Measurements from ENCODE around the gene RNF227. TPM values are rescaled to one million over a fixed set of nuclear protein-coding genes. Genes with fewer than 3 reads are reported as not detected.
"Not testable (repeated sequence)": the region's sequence is repeated elsewhere in the genome, so short reads cannot be mapped to it uniquely, and the experiment has no call there.

Gene RNF227
- total RNA-seq (2012; rRNA removed), result 1.7 and 6.1 TPM in 2 replicates

DNA sequence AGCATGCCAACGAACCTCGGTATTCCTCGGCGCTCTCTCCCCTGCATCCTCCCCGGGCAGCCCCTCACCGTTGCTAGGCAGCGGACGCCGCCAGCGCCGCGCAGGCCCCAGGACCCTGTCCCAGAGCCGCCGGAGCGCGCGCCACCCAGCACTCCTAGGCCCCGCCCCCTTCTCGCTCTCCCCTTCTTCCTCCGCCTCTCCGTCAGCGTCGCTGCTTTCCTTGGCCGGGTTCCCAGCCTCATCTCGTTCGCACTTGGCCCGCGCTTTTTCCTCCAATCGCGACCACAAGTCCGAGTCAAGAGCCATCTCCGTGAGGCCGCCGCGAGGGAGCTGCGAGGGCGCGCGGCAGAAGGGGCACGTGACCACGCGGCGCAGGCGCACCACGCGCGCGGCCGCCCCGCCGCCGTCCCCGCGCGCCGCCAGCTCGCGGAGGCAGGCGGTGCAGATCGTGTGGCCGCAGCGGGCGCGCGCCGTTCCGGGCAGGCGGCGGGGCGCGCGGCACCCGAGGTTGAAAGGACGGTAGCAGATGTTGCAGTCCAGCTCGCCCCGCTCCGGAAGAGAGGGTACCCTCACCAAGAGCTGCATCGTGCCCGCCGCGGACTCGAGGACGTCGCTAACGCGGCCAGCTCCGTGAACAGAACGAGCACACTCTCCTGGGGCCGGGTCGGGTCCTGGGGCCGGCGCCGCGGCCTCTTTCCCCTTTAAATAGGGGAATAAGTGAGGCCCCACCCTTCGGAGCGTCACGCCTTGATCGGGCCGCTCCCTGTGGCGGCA lies at the start of gene RNF227:
Gene RNF227 (minus strand): TSS at position 679 of the 774 bp plus-strand sequence. CDS start 94 bp downstream, at position 585.
- Histone ChIP-seq H3K9me3 (replicated peaks; ENCODE audit: low read length) (no peaks in the 10 kb centered on the region), H3K4me3 (ENCODE audit: low read length) (peak within 1 kb of the TSS; percentile 78), H3K36me3 (ENCODE audit: insufficient read depth, low read length) (peaks cover 10% of the 10 kb centered on the region), H3K27me3 (ENCODE audit: control insufficient read depth, insufficient read depth, low read length) (no peaks in the 10 kb centered on the region), H3K4me2 (ENCODE audit: low read length) (peak within 1 kb of the TSS; percentile 97), H3K9ac (ENCODE audit: low read depth, low read length) (peak within 1 kb of the TSS; percentile 90), H3K4me1 (ENCODE audit: control insufficient read depth, insufficient read depth, low read length) (peaks cover 25% of the 10 kb centered on the region)

DNA sequence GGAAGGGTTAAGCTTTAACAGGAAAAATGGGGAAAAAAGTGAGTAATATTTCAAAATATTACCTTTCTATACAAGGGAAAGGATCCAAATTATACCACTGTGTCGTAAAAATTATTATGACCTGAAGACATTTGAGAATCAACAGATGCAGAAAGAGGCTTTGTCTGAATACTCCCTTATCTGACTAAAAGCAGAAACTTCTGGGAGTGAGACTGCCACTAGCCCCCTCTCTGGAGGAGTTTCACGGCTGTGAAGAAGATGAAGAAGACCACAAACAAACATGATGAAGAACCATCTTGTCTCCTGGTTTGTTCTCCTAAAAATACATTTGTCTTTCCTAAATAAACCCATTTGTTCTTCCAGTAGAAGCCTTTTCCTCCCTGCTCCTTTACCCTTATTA lies 45.3 kb upstream of the RNF227 start:
- H3K4me1 ChIP-seq (ENCODE audit: control insufficient read depth, insufficient read depth, low read length), result no peaks in the 10 kb centered on the region

DNA sequence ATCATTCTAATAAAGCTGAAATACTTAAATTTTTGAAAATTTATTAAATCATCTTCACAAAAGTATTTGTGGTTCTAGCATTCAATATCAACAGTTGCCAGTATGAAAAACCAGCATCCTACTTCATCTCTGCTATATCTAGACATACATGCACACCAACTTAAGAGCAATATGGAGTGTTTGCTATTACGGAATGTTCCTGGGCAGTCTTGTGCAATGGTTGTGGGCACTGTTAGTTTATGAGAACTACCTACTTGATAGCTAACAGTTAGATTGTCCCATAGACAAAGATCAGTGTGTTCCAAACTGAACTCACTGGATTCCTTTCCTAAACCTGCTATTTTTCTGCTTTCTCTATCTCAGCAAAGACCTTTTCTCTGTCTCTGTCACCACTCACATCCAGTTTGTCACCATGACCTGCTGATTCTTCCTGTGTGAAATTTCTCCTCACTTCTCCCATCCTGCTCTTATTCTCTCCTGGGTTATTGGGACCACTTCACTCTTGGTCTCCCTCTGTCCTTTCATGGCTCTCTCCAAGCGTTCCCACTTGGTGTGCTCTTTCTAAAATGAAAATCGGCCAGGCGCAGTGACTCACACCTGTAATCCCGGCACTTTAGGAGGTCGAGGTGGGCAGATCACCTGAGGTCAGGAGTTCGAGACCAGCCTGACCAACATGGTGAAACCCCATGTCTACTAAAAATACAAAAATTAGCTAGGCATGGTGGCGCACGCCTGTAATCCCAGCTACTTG lies 43.6 kb upstream of the RNF227 start:
- no peak overlapping the region for H3K9ac ChIP-seq (ENCODE audit: low read depth, low read length)
- peaks cover 11% of the 10 kb centered on the region for H3K27me3 ChIP-seq (ENCODE audit: control insufficient read depth, insufficient read depth, low read length)
- H3K4me1 ChIP-seq (ENCODE audit: control insufficient read depth, insufficient read depth, low read length), result no peaks in the 10 kb centered on the region
- H3K36me3 ChIP-seq (ENCODE audit: insufficient read depth, low read length), result no peaks in the 10 kb centered on the region
- H3K4me2 ChIP-seq (ENCODE audit: low read length), result no peak overlapping the region
- H3K9me3 ChIP-seq (replicated peaks; ENCODE audit: low read length), result no peaks in the 10 kb centered on the region
- no peak overlapping the region for H3K4me3 ChIP-seq (ENCODE audit: low read length)

More for the DNA sequence above, 45.3 kb upstream of the RNF227 start:
- H3K4me2 ChIP-seq (ENCODE audit: low read length), result no peak overlapping the region
- H3K27me3 ChIP-seq (ENCODE audit: control insufficient read depth, insufficient read depth, low read length), result peaks cover 11% of the 10 kb centered on the region
- H3K36me3 ChIP-seq (ENCODE audit: insufficient read depth, low read length), result no peaks in the 10 kb centered on the region
- H3K4me3 ChIP-seq (ENCODE audit: low read length), result no peak overlapping the region
- H3K9me3 ChIP-seq (replicated peaks; ENCODE audit: low read length), result no peaks in the 10 kb centered on the region
- no peak overlapping the region for H3K9ac ChIP-seq (ENCODE audit: low read depth, low read length)

DNA sequence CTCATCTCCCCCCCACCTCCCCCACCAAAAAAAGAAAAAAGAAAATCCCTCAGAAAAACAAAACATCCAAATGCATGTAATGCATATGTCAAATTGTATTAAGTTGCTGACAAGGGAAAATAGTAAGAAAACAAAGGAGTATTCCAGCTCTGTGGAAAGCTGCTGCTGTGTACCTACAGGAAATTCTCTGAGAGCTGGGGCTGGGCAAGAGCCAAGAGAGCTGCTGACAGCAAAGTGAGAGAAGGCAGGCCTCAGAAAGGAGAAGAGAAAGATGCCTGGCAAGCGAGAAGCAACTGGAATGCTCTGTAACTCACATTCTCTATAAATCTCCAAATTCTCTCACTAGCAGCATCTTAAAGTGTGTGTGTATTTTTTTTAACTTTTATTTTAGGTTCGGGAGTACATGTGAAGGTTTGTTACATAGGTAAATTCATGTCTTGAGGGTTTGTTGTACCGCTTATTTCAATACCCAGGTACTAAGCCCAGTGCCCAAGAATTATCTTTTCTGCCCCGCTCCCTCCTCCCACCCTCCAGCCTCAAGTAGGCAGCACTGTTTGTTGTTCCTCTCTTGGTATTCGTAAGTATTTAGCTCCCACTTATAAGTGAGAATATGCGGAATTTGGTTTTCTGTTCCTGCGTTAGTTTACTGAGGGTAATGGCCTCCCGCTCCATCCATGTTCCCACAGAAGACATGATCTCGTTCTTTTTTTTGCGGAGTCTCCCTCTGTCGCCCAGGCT lies 40.3 kb upstream of the RNF227 start:
- Histone ChIP-seq H3K36me3 (ENCODE audit: insufficient read depth, low read length) (peaks cover 3% of the 10 kb centered on the region), H3K4me3 (ENCODE audit: low read length) (no peak overlapping the region), H3K9me3 (replicated peaks; ENCODE audit: low read length) (no peaks in the 10 kb centered on the region), H3K27me3 (ENCODE audit: control insufficient read depth, insufficient read depth, low read length) (peaks cover 3% of the 10 kb centered on the region), H3K4me2 (ENCODE audit: low read length) (no peak overlapping the region), H3K9ac (ENCODE audit: low read depth, low read length) (no peak overlapping the region), H3K4me1 (ENCODE audit: control insufficient read depth, insufficient read depth, low read length) (no peaks in the 10 kb centered on the region)

DNA sequence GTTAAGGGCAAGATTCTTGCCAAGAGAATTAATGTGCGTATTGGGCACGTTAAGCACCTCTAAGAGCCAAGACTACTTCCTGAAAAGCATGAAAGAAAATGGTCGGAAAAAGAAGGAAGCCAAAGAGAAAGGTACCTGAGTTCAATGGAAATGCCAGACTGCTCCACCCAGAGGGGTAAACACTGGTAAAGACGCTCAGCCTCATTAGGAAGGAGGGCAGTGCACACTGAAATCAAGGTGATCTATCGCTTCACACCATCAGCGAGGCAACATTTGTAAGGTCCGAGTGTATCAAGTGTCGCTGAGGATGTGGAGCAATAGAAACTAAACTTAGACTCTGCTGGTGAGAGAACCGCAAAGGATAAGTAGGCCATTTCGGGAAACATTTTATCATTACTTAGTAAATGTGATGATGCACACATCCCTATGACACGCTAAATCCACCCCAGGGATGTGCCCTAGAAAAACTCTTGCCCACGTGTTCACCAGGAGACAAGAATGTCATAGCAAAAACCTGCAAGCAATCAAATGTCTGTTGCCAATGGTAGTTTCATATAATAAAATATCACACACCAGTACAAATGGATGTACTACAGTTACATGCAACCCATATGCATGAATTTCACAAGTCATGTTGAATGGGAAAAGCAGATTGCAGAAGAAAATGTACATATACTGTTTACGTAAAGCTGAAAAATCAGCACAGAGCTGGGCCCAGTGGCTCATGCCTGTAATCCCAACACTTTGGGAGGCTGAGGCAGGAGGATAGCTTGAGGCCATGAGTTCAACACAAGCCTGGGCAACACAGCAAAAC lies 39.5 kb upstream of the RNF227 start:
- H3K4me1 ChIP-seq (ENCODE audit: control insufficient read depth, insufficient read depth, low read length), result no peaks in the 10 kb centered on the region
- no peaks in the 10 kb centered on the region for H3K27me3 ChIP-seq (ENCODE audit: control insufficient read depth, insufficient read depth, low read length)
- no peak overlapping the region for H3K4me2 ChIP-seq (ENCODE audit: low read length)
- H3K4me3 ChIP-seq (ENCODE audit: low read length), result no peak overlapping the region
- peaks cover 4% of the 10 kb centered on the region for H3K36me3 ChIP-seq (ENCODE audit: insufficient read depth, low read length)
- no peaks in the 10 kb centered on the region for H3K9me3 ChIP-seq (replicated peaks; ENCODE audit: low read length)
- no peak overlapping the region for H3K9ac ChIP-seq (ENCODE audit: low read depth, low read length)

DNA sequence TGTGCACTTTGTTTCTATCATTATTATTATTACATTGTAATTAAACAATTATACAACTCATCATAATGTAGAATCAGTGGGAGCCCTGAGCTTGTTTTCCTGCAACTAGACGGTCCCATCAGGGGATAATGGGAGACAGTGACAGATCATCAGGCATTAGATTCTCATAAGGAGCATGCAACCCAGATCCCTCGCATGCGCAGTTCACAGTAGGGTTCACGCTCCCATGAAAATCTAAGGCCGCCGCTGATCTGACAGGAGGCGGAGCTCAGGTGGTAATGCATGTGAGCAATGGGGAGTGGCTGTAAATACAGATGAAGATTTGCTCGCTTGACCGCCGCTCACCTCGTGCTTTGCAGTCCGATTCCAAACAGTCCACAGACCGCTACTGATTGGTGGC lies 37.2 kb upstream of the RNF227 start:
- H3K9me3 ChIP-seq (replicated peaks; ENCODE audit: low read length); H3K4me3 ChIP-seq (ENCODE audit: low read length); H3K4me2 ChIP-seq (ENCODE audit: low read length); H3K4me1 ChIP-seq (ENCODE audit: control insufficient read depth, insufficient read depth, low read length); H3K9ac ChIP-seq (ENCODE audit: low read depth, low read length); H3K27me3 ChIP-seq (ENCODE audit: control insufficient read depth, insufficient read depth, low read length): not testable (repeated sequence)
- H3K36me3 ChIP-seq (ENCODE audit: insufficient read depth, low read length), result peaks cover 24% of the 10 kb centered on the region

DNA sequence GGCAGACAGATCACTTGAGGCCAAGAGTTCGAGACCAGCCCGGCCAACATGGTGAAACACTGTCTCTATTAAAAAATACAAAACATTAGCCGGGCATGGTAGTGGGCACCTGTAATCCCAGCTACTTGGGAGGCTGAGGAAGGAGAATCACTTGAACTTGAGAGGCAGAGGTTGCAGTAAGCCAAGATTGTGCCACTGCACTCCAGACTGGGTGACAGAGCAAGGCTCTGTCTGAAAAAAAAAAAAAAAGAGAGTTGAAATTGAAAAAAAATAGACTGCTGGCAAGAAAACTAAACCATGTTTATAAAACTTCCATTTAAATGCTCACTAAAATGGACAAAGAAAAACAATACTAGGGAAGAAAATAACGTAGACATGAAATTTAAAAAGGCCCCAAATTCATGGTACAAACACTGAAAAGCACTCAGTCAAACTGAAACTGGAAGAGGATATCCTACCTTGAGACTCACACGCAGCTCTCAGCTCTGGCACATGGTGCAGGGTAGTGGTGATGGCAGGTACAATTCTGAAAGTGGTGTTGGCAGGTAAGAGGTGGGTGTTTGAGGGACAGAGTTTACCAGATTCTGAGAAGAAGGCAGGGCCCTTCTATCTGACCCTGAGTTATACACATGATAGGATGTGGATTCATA lies 35.2 kb upstream of the RNF227 start:
- no peak overlapping the region for H3K4me2 ChIP-seq (ENCODE audit: low read length)
- no peak overlapping the region for H3K4me3 ChIP-seq (ENCODE audit: low read length)
- H3K9me3 ChIP-seq (replicated peaks; ENCODE audit: low read length), result no peaks in the 10 kb centered on the region
- no peak overlapping the region for H3K9ac ChIP-seq (ENCODE audit: low read depth, low read length)
- H3K27me3 ChIP-seq (ENCODE audit: control insufficient read depth, insufficient read depth, low read length), result no peaks in the 10 kb centered on the region
- H3K36me3 ChIP-seq (ENCODE audit: insufficient read depth, low read length), result peaks cover 37% of the 10 kb centered on the region
- no peaks in the 10 kb centered on the region for H3K4me1 ChIP-seq (ENCODE audit: control insufficient read depth, insufficient read depth, low read length)

DNA sequence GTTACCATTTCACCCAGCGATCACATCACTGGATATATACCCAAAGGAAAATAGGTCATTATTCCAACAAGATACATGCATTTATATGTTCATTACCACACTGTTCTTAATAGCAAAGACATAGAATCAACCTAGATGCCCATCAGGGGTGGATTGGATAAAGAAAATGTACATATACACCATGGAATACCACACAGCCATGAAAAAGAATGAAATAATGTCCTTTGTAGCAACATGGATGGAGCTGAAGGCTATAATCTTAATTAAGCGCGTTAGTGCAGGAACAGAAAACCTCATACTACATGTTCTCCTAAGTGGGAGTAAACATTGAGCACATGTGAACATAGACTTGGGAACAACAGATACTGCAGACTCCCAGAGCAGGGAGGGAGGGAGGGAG lies 34.5 kb upstream of the RNF227 start:
- no peak overlapping the region for H3K4me2 ChIP-seq (ENCODE audit: low read length)
- H3K4me1 ChIP-seq (ENCODE audit: control insufficient read depth, insufficient read depth, low read length), result no peaks in the 10 kb centered on the region

DNA sequence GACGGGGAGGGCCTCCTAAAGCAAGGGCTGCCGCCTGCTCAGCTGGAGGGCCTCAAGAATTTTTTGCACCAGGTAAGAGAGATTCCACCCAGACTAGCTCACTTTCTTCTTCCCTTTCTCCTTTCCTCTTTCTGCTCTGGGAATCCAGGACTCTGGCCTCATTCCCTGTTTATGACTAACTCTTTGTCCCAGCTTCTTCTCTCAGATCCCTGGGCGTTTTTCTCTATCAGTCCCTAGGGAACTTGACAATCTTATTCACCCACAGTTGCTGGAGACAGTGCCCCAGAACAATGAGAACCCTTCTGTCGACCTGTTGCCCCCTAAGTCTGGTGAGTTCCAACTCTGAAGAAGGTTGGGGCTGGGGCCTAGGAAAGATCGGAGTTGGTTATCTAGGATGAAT lies 31.6 kb upstream of the RNF227 start:
- Histone ChIP-seq H3K36me3 (ENCODE audit: insufficient read depth, low read length) (peaks cover 66% of the 10 kb centered on the region), H3K4me3 (ENCODE audit: low read length) (no peak overlapping the region), H3K27me3 (ENCODE audit: control insufficient read depth, insufficient read depth, low read length) (no peaks in the 10 kb centered on the region), H3K4me1 (ENCODE audit: control insufficient read depth, insufficient read depth, low read length) (no peaks in the 10 kb centered on the region), H3K4me2 (ENCODE audit: low read length) (no peak overlapping the region), H3K9ac (ENCODE audit: low read depth, low read length) (no peak overlapping the region), H3K9me3 (replicated peaks; ENCODE audit: low read length) (no peaks in the 10 kb centered on the region)

More for the DNA sequence above, 34.5 kb upstream of the RNF227 start:
- H3K36me3 ChIP-seq (ENCODE audit: insufficient read depth, low read length), result peaks cover 44% of the 10 kb centered on the region
- H3K27me3 ChIP-seq (ENCODE audit: control insufficient read depth, insufficient read depth, low read length), result no peaks in the 10 kb centered on the region
- H3K9me3 ChIP-seq (replicated peaks; ENCODE audit: low read length), result no peaks in the 10 kb centered on the region
- no peak overlapping the region for H3K9ac ChIP-seq (ENCODE audit: low read depth, low read length)
- no peak overlapping the region for H3K4me3 ChIP-seq (ENCODE audit: low read length)

DNA sequence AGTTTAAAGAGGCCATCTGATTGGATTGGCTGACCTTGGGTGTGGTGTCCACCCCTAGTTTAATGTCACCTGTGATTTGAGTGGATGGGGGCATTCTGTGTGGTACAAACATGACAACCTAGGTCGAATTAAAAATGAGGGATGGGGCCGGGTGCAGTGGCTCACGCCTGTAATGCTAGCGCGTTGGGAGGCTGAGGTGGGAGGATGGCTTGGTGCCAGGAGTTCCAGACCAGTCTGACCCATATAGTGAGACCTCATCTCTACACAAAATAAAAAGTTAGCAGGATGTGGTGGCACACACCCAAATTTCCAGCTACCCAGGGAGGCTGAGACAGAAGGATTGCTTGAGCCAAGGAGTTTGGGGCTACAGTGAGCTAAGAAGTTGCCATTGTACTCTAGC lies 30.4 kb upstream of the RNF227 start:
- Histone ChIP-seq H3K4me3 (ENCODE audit: low read length) (no peak overlapping the region), H3K9ac (ENCODE audit: low read depth, low read length) (no peak overlapping the region), H3K9me3 (replicated peaks; ENCODE audit: low read length) (no peaks in the 10 kb centered on the region), H3K4me1 (ENCODE audit: control insufficient read depth, insufficient read depth, low read length) (no peaks in the 10 kb centered on the region), H3K27me3 (ENCODE audit: control insufficient read depth, insufficient read depth, low read length) (no peaks in the 10 kb centered on the region), H3K4me2 (ENCODE audit: low read length) (no peak overlapping the region), H3K36me3 (ENCODE audit: insufficient read depth, low read length) (peaks cover 66% of the 10 kb centered on the region)

Measured in skeletal muscle satellite cell (primary cell).